PC-9 (cell line): Measurements from ENCODE around the gene ARFGAP3.

ENCODE experiments used
- CTCF ChIP-seq: fragments of 200-600 bp; sonication (generic); conservative IDR thresholded peaks from 2 replicates; pipeline ENCODE4 v1.6.1; 2017; ENCODE audit warnings: mixed run types, antibody characterized with exemption, mild to moderate bottlenecking, moderate library complexity
- EZH2 ChIP-seq: fragments of 200-600 bp; sonication (generic); IDR thresholded peaks from 2 replicates; pipeline ENCODE4 v1.8.0; 2017; ENCODE audit warnings: antibody characterized with exemption, low read depth

- TF ChIP-seq CTCF (no peak), EZH2 (no peak)
Measured at GRCh38 chr22:42883970-42884369, 26.9 kb upstream of the ARFGAP3 start.
